NCI-H187 treated with DMSO at 0.1 percent for 48 hours (cell line): Measurements from ENCODE around the gene FBXO24.
A peak's percentile ranks its signal among the peaks of the same experiment; 100 is the strongest.

Experiments
- DNase-seq: peaks from one replicate; lab custom pipeline; 2025; lab: John Stamatoyannopoulos, UW

FBXO24 gene

DNA sequence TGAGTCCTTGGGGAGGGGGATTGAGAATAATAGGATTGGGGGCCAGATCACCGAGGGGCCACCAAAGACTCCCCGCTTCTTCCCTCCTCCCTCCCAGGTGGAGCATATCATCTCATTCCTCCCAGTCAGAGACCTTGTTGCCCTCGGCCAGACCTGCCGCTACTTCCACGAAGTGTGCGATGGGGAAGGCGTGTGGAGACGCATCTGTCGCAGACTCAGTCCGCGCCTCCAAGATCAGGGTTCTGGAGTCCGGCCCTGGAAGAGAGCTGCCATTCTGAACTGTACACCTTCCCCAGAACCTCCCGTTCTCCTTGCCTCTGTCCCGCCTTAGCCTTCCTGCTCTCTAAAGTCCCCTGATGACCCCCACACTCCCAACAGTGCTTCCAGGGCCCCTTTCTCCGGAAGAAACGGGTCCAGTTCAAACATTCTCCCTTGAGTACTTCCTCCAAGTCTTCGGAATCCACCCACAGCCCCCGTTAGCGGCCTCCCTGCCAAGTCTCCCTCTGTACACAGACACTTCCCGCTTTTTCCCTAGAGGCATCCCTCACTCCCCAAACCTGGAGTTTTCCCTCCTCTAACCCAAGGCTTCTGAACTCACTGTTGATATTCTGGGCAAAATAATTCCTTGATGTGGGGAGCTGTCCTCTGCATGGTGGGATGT is 4.1 kb downstream of the FBXO24 start:
- no peak for DNase-seq

DNA sequence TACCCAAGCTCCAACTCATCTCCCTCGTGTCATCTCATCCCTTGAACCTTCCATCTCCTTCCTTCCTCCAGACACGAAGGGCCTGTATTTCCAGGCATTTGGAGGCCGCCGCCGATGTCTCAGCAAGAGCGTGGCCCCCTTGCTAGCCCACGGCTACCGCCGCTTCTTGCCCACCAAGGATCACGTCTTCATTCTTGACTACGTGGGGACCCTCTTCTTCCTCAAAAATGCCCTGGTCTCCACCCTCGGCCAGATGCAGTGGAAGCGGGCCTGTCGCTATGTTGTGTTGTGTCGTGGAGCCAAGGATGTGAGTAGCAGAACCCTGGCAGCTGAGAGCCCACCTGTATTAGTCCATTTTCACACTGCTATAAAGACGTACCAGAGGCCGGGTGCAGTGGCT is 5.5 kb downstream of the FBXO24 start:
- no peak for DNase-seq

DNA sequence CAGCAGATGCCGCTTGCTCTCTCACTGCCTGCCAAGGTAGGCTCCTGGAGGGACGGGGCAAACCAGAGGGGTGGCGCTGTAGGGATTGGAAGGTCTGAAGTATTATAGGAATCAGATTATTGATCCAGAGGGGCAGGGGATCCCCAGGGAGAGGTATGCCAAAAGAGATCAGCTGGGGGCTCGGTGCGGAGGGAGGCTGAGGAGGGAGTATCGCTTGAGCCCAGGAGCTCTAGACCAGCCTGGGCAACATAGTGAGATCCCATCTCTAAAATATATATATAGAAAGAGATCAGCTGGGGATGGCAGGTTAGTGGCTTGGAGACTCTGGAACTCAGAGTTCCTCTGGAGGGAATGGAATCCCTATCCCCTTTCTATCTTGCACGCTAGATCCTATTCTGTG is 9.1 kb downstream of the FBXO24 start:
- no peak for DNase-seq

DNA sequence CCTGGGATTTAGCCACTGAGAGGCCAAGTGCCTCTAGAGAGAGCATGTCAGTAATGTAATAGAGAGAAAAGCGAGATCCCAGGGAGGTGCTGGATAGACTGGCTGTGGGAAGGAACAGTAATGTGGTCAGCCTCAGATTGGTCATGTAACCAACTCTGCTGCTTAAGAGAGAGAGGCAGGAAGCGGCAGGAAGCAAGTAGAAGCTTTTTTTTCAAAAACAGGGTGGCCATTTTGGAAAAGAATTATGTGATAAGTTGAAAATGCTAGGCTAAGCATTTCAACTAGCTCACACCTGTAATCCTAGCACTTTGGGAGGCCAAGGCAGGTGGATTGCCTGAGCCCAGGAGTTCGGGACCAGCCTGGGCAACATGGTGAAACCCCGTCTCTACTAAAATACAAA is 12.3 kb downstream of the FBXO24 start:
- no peak for DNase-seq

DNA sequence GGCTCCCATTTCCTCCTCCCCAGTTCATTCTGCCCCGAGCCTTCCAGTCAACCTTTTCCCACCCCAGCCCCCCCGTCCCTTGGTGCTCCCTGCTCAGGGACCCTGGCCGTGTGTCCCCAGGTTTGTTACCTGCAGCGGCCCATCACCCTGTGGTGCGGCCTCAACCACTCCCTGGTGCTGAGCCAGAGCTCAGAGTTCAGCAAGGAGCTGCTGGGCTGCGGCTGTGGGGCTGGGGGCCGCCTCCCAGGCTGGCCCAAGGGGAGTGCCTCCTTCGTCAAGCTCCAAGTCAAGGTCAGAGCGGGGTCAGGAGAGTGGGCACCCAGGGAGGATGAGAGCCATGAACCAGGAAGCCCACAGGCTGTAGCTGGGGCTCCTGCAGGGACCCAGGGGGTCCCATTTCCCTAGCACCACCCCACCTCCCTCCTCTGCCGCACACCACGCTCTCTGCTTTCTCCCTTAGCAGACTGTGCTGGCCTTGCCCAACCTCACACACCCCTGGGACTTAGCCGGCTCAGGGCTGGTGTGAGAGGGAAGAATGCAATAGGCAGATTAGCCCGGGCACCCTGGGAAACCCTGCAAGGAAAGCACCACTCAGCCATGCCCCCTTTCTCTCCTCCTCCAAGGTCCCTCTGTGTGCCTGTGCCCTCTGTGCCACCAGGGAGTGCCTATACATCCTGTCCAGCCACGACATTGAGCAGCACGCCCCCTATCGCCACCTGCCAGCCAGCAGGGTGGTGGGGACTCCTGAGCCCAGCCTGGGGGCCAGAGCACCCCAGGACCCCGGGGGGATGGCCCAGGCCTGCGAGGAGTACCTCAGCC is 14.0 kb downstream of the FBXO24 start:
- DNase-seq, result no peak

DNA sequence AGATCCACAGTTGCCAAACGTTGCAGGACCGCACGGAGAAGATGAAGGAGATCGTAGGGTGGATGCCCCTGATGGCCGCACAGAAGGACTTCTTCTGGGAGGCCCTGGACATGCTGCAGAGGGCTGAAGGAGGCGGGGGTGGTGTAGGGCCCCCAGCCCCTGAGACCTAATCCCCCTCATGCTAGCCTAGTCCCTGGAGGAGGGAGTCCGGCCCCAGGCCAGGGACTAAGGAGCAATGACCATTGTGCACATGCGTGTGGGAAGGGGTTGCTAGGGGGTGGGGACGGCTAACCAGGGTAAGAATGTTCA is 14.6 kb downstream of the FBXO24 start:
- no peak for DNase-seq

DNA sequence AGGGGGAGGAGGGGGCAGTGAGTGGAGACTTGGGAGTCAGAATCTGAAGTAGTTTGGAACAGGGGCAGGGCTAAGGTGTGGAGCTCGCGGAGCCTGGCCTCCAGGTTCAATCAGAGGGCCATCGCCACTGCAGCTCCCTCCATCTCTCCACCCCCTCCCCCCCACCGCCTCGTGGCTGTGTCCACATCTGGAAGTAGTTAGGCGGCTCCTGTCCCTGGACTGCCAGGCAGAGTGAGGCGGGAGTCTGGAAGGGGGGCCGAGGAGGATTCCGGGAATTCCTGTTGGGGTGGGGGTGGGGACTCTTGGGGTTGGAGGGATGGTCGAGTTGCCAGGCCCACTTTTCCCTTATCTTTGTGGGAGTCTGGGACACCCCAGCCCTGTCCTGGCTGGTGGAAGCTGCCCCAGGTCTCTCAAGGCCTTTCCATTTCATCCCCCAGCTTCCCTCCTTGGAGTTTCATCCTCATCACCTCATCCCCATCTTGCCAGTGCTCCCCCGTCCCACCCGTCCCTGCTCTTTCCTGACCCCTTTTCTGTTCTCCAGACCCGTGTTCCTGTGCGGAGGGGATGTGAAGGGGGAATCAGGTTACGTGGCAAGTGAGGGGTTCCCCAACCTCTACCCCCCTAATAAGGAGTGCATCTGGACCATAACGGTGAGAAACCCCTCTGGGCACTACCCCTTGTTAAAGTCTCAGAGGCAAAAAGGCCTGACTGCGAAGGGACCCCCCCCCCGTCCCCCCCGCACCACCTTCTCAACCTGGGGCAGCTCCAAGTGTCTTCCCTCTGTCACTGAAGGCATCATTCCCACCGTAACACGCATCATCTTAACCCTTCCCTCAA is 17.0 kb downstream of the FBXO24 start:
- DNase-seq, result no peak

DNA sequence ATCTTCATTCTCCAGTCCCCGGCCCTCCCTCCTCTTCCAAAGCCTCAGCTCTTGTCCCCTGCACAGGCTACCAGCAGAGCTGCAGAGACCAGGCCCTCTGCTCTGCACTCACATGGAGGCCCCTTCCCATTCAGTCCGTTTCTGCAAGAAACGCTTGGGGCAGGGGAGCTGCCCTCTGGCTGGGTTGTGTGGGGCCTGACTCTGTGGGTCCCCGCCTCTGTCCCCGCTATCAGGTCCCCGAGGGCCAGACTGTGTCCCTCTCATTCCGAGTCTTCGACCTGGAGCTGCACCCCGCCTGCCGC is 17.5 kb downstream of the FBXO24 start:
- DNase-seq, result no peak

DNA sequence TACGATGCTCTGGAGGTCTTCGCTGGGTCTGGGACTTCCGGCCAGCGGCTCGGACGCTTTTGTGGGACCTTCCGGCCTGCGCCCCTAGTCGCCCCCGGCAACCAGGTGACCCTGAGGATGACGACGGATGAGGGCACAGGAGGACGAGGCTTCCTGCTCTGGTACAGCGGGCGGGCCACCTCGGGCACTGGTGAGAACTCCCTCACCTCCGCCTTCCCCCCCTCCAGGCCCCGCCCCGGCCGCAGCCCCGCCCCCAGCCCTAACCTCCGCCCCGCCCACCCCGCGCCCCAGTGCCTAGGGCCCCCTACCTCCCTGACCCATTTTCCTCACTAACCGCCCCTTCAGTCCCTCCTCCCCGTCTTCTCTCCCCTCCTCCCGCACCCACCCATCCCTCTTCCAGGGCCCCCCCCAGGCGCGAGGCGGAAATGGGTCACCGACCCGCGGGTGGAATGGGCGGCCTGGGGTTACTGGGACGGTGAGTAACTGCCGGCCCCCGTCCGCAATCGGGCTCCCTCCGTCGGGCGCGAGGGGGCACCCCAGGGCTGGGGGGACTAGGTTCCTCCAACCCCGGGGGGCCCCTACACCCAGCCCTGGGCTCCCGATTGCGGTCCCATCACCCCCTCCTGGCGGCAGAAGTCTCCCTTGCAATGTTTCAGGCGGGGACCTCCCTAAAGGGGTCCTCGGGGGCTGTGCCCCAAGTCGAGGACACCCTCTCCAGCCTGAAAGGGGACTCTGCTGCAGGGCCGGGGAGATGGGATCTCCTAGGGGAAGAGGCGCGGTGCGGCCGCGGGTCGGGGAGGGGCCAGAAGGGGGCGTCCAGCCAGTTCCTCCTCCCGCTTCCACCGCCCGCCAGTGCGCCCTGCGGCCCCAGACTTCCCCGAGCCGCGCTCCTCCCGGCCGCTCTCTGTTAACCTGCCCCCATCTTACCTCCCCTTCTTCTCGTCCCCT is 18.2 kb downstream of the FBXO24 start:
- no peak for DNase-seq

DNA sequence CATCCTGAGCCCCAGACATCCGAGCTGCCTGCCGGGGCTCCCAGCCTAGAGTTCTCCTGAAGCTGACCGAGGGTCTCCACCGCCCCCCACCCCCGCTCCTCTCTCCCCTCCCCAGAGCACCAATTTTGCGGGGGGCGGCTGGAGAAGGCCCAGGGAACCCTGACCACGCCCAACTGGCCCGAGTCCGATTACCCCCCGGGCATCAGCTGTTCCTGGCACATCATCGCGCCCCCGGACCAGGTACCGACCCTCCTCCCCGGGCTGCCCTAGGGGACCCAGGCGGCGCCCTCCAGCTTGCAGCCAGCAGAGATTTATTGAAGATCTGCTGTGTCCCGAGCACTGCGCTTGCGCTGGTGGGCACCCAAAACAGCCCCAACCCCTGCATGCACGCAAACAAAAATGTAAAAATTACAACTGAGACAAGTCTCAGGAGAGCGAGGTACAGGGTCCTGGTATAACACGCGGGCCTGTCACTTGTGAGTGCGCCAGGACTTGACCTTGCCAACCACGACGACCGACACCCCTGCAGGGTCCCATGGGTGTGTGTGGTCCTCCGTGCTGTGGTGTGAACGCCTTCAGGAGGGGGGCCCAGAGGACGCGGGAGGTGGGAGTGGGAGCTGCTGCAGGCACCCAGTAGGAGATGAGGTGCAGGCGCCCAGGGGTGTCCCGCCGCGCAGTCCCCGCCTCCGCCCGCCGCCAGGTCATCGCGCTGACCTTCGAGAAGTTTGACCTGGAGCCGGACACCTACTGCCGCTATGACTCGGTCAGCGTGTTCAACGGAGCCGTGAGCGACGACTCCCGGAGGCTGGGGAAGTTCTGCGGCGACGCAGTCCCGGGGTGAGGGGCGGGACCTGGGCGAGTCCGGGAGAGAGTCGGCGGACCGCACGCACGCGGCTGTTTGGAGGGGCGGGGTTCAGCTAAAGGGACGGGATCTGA is 19.1 kb downstream of the FBXO24 start:
- DNase-seq, result no peak

DNA sequence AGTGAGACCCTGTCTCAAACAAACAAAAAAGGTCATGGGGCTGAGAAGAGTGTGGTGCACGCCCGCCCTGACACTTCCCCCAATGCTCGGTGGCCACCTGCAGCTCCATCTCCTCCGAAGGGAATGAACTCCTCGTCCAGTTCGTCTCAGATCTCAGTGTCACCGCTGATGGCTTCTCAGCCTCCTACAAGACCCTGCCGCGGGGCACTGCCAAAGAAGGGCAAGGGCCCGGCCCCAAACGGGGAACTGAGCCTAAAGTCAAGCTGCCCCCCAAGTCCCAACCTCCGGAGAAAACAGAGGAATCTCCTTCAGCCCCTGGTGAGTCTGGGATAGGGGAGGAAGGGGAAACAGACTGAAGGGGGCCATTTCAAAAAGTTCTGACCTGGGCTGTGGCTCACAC is 20.2 kb downstream of the FBXO24 start:
- no peak for DNase-seq

DNA sequence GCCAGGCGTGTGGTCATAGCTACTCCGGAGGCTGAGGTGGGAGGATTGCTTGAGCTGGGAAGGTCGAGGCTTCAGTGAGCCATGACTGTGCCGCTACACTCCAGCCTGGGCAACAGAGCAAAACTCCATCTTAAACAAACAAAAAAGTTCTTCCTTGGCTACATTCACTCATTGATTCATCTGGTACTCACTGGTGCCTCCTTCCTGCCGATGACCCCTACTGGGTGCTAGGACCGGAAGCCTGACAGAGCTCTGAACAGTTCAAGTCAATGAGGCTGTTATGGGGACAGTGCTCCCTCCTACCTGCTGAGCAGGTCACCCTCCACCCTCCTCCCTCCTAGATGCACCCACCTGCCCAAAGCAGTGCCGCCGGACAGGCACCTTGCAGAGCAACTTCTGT is 21.0 kb downstream of the FBXO24 start:
- DNase-seq, result no peak

DNA sequence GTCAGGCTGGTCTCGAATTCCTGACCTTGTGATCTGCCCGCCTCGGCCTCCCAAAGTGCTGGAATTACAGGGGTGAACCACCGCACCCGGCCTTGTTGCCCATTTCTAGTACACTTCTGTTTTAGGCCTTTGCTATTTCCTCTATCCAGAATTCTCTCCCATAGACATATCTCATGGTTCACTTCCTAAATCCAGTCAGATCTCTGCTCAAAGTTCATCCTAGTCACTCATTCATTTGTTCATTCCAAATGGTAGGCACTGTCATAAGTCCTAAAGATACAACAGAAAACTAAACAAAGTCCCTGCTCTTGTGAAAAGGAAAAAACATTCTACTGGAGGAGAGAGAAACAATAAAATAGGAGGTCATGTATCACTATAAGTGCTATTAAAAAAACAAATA is 23.8 kb downstream of the FBXO24 start:
- DNase-seq, result no peak

DNA sequence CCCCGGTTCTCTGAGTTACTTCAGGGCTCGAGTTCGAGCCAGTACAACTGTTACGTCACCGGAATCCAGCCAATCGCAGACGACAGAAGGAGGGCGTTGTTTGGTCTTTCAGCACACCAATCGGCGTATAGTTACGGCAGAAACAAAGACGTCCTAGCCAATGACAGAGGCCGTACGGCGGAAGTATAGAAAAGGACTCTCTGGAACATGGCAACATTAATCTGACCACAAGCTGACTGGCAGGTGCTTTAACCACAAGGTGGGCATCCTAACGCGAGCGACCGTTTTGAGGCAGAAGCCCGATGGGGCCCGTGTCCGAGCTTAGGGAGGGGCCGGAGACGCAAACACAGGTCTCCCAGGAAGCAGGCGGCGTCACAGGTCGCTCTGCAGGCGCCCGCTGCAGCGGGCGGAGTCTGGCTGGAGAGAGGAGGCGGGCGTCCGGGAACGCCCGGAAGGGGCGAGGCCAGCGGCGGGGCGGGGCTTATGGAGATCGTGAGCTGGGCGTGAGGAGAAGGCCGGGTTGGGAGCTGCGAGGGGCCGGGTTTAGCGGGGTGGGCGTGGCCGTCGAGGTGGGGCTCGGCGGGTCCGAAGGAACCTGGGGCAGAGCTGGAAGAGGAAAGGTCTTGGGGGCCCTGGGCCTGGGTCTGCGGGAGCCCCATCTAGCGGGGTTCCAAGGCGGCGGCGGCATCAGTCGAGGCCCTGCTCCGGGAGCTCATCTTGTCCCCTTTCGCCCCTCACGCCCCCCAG is 26.0 kb downstream of the FBXO24 start, which contains the start of gene MOSPD3:
MOSPD3 (plus strand) TSS at position 558 of the 747 bp plus-strand sequence. CDS start 252 bp downstream, outside the sequence.
- DNase-seq, result peak; percentile 99

DNA sequence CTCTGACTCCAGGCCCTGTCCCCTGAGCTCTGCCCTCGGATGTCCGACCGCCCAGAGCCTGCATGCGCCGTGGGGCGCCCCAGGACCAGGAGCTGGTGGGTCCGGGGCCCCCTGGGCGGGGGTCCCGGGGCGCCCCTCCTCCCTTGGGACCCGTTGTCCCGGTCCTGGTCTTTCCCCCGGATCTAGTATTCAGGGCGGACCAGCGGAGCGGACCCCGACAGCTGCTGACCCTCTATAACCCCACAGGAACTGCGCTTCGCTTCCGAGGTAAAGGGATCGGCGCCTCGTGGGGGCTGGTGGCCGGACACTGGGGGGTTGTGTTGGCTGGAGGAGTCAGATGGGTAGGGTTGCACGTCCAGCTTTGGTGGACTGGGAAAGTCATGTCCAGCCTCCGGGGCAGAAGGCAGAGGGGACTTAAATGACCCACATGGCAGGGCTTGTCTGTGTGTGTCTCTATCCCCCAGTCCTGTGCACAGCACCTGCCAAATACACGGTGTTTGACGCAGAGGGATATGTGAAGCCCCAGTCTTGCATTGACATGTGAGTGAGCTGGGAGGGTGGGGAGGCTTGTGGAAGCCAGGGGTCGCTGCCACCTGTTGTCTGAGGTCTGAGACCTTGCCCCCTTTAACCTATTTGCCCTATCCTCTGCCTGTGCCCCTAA is 26.7 kb downstream of the FBXO24 start:
- DNase-seq, result no peak

DNA sequence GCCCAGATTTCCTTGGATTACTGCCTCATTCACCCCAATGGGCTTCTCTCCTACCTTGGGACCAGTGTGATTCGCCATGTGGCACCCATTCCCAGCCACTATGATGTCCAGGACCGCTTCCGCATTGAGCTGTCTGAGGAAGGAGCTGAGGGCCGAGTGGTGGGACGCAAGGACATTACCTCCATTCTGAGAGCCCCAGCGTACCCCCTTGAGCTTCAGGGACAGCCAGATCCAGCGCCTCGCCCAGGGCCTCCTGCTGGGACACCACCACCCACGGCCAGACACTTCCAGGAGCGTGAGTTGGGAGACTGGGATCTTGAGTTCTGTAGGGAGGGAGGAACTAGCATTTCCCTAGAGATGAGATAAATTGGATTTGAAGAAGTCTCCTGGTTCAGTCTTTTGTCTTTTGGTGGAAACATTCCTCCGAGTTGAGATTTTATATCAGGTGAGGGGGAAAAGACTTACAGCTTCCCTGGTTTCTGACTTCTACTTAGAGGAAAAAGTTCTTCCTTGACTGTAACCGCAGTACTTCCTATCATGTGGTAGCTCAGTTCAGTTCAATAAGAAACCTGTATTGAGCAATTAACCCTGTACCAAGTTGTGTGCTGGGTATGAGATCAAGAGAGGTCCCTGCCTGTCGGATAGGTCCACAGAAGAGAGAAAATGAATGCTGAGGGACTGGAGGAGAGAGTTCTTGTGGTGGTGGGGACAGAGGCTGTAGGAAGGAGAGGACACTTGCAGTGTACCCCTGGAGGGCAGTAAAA is 27.5 kb downstream of the FBXO24 start:
- DNase-seq, result no peak

DNA sequence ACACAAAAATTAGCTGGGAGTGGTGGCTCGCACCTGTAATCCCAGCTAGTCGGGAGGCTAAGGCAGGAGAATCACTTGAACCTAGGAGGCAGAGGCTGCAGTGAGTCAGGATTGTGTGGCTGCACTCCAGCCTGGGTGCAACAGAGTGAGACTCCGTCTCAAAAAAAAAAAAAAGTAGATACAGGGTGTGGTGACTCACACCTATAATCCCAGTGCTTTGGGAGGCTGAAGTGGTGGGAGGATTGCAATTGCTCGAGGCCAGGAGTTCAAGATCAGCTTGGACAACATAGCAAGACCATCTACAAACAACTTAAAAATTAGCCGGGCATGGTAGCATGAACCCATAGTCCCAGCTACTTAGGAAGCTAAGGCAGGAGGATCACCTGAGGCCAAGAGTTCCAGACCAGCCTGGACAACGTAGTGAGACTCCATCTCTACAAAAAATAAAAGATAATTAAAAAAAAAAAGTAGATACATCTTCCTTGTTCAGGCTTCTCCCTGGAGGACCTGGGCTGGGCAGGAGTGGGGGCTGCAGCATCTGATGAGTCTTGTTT is 28.3 kb downstream of the FBXO24 start:
- DNase-seq, result no peak

DNA sequence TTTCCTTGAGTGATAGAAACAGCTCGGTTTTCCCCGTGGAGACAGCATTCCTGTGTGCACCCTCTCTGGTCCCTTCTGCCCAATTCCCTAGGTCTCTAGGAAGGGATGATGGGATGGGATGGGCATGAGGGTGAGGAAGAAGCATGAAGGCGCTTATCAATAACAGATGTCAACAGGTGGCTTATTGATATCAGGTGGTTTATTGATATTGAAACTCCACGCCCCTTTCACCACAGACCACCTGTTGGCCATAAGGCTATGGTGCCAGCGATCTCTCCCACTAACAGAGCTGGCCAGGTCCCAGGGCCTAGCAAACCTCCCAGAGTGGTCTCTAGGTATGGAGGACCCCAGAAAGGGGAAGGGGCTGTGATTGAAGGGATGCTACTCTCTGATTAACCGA is 34.1 kb downstream of the FBXO24 start:
- DNase-seq, result no peak
